Endothelial cell of umbilical vein (primary cell): Measurements from ENCODE around the gene UQCRC1. TPM values are rescaled to one million over a fixed set of nuclear protein-coding genes. Genes with fewer than 3 reads are reported as not detected.

ENCODE experiments used
- BruUV-seq: library from RNA; stranded (reverse); fragments of 400-500 nt; replicated peaks from 2 replicates; lab custom pipeline; 2021; lab: Mats Ljungman, UMichigan
- CTCF ChIA-PET: fragments of 300-600, 350-600 bp; sonication (Branson Sonifier 250); formaldehyde crosslinking; loops from one replicate; lab custom pipeline; 2021; ENCODE audit warnings: antibody characterized with exemption, inconsistent platforms; lab: Charles Lee
- POLR2A ChIA-PET: fragments of 300-600, 350-600 bp; sonication (Branson Sonifier 250); formaldehyde crosslinking; loops from one replicate; lab custom pipeline; 2021; ENCODE audit warnings: antibody characterized with exemption, inconsistent platforms; lab: Charles Lee
- DNase-seq: peaks from one replicate; pipeline ENCODE4 v3.0.0-alpha.2; 2011; ENCODE audit warnings: low read depth, low spot score
- FAIRE-seq: peaks from 2 replicates; lab custom pipeline; 2011; peaks lifted over from hg19 to GRCh38; lab: Jason Lieb, UNC
- H2AFZ ChIP-seq: 2 replicates; pipeline ENCODE4 v1.6.0; 2012; ENCODE audit warnings: low read depth, low read length, control low read depth, inconsistent platforms
- H3K27ac ChIP-seq: 2 replicates; pipeline ENCODE4 v1.5.1; 2011; ENCODE audit warnings: low read depth, mild to moderate bottlenecking, control low read depth, low read length, moderate library complexity; ENCODE audit not compliant: insufficient read depth
- H3K27me3 ChIP-seq, 2 experiments: 2 replicates each; pipeline versions ENCODE4 v1.6.0 to v1.6.1; 2011; ENCODE audit warnings: low read length in 2 of 2, mixed read lengths in 1 of 2; ENCODE audit not compliant: control insufficient read depth in 2 of 2, insufficient read depth in 2 of 2
- H3K36me3 ChIP-seq, 2 experiments: 2 replicates in 1 of 2; 3 replicates in 1 of 2; pipeline ENCODE4 v1.5.1; 2011; ENCODE audit warnings: low read length in 2 of 2, mild to moderate bottlenecking in 1 of 2, moderate library complexity in 1 of 2; ENCODE audit not compliant: control insufficient read depth in 2 of 2, insufficient read depth in 2 of 2; ENCODE audit errors: extremely low read depth in 1 of 2
- H3K4me1 ChIP-seq: 3 replicates; pipeline ENCODE4 v1.5.1; 2011; ENCODE audit warnings: mild to moderate bottlenecking, low read length; ENCODE audit not compliant: control insufficient read depth, insufficient read depth; ENCODE audit errors: extremely low read depth
- H3K4me2 ChIP-seq: 2 replicates; pipeline ENCODE4 v1.6.1; 2011; ENCODE audit warnings: low read length, control low read depth, mixed read lengths; ENCODE audit not compliant: insufficient read depth
- H3K4me3 ChIP-seq, 3 experiments: fragments of 200-600 bp in 1 of 3; sonication (generic), shearing (Covaris generic) in 1 of 3; replicated peaks in 1 of 3; 2 replicates each; pipeline ENCODE4 v1.5.1; 2011 to 2016; ENCODE audit warnings: control low read depth in 3 of 3, low read length in 3 of 3, mild to moderate bottlenecking in 2 of 3, inconsistent platforms in 1 of 3, low read depth in 1 of 3, moderate library complexity in 1 of 3; ENCODE audit not compliant: insufficient read depth in 1 of 3
- H3K79me2 ChIP-seq: 2 replicates; pipeline ENCODE4 v1.6.0; 2012; ENCODE audit warnings: low read length, inconsistent platforms; ENCODE audit not compliant: control insufficient read depth, insufficient read depth
- H3K9ac ChIP-seq: replicated peaks from 2 replicates; pipeline ENCODE3; 2011; ENCODE audit warnings: low read length, control low read depth; ENCODE audit not compliant: insufficient read depth; ENCODE audit errors: extremely low read depth
- H3K9me1 ChIP-seq: replicated peaks from 3 replicates; pipeline ENCODE4 v1.6.0; 2011; ENCODE audit warnings: mild to moderate bottlenecking, low read length; ENCODE audit not compliant: control insufficient read depth, insufficient read depth; ENCODE audit errors: extremely low read depth
- H3K9me3 ChIP-seq: replicated peaks from 2 replicates; pipeline ENCODE4 v1.5.1; 2012; ENCODE audit warnings: low read length, inconsistent platforms; ENCODE audit not compliant: control insufficient read depth, insufficient read depth
- H4K20me1 ChIP-seq: replicated peaks from 2 replicates; pipeline ENCODE3; 2011; ENCODE audit warnings: mild to moderate bottlenecking, low read length; ENCODE audit not compliant: control insufficient read depth, insufficient read depth; ENCODE audit errors: extremely low read depth
- EZH2 ChIP-seq: IDR thresholded peaks from 2 replicates; pipeline ENCODE4 v1.6.1; 2012; ENCODE audit warnings: borderline replicate concordance, low read depth, mild to moderate bottlenecking, moderate library complexity, low read length, inconsistent platforms; ENCODE audit not compliant: severe bottlenecking
- FOS ChIP-seq: IDR thresholded peaks from 2 replicates; pipeline ENCODE4 v1.6.1; 2011; ENCODE audit warnings: mild to moderate bottlenecking, low read length, moderate library complexity, borderline replicate concordance; ENCODE audit not compliant: insufficient read depth
- GATA2 ChIP-seq: IDR thresholded peaks from 2 replicates; pipeline ENCODE4 v1.7.0; 2011; ENCODE audit warnings: low read depth, mild to moderate bottlenecking, moderate library complexity, mixed read lengths, low read length; ENCODE audit not compliant: insufficient read length, insufficient read depth
- JUN ChIP-seq: IDR thresholded peaks from 2 replicates; pipeline ENCODE4 v1.6.1; 2011; ENCODE audit warnings: borderline replicate concordance, low read depth; ENCODE audit not compliant: insufficient read length, insufficient read depth
- MYC ChIP-seq: IDR thresholded peaks from one replicate; pipeline ENCODE4 v1.6.1; 2011; ENCODE audit warnings: mild to moderate bottlenecking, low read depth, low read length
- POLR2A ChIP-seq: IDR thresholded peaks from 2 replicates; pipeline ENCODE4 v1.6.1; 2012; ENCODE audit warnings: low read depth, mild to moderate bottlenecking, control low read depth, low read length
- POLR2AphosphoS5 ChIP-seq: IDR thresholded peaks from 2 replicates; pipeline ENCODE4 v1.6.1; 2012; ENCODE audit warnings: low read depth, mild to moderate bottlenecking, control low read depth, low read length, moderate library complexity; ENCODE audit not compliant: insufficient read depth
- dilution Hi-C: fragments of 300-500 bp; cut with MboI; formaldehyde crosslinking; loops from one replicate; pipeline ENCODE4 v1.15.0; 2019; ENCODE audit warnings: low sequenced_read_pairs; ENCODE audit not compliant: extremely low pct_ligation_motif_present
- intact Hi-C: fragments of 100-400 bp; cut with micrococcal nuclease; formaldehyde crosslinking; loops from one replicate; pipeline ENCODE4 v1.10.0; 2022
- polyA plus RNA-seq, 4 experiments: library from polyadenylated mRNA; depleted of rRNA in 3 of 4; stranded (reverse) in 3 of 4; unstranded in 1 of 4; fragments of >200 nt; gene quantifications; 2 replicates each; pipeline versions ENCODE4 v1.2.1 to v1.2.3, GENCODE V29; 2011 to 2012; ENCODE audit warnings: missing spikeins in 1 of 4
- total RNA-seq: library from RNA; stranded (reverse); gene quantifications from 2 replicates; pipeline ENCODE4 v1.2.3, GENCODE V29; 2021
- TF ChIP-seq, protein P1 (sequence below): IDR thresholded peaks from 2 replicates; pipeline ENCODE4 v1.6.1; 2011; ENCODE audit not compliant: insufficient read depth, insufficient read length
- TF ChIP-seq, protein P2 (sequence below), 2 donors: IDR thresholded peaks; 1 replicate in 1 of 2; 2 replicates in 1 of 2; pipeline ENCODE4 v1.5.1; 2011; ENCODE audit warnings: low read length in 2 of 2, mild to moderate bottlenecking in 2 of 2, moderate library complexity in 2 of 2, control low read depth in 1 of 2, inconsistent platforms in 1 of 2, low read depth in 1 of 2; ENCODE audit not compliant: insufficient read depth in 1 of 2; ENCODE audit errors: extremely low read depth in 1 of 2

UQCRC1 gene
- total and polyA plus RNA-seq, 2 donors (not counting 3 experiments of a cell fraction or from before 2014, with no cell fraction given) = 184 to 427 TPM

DNA sequence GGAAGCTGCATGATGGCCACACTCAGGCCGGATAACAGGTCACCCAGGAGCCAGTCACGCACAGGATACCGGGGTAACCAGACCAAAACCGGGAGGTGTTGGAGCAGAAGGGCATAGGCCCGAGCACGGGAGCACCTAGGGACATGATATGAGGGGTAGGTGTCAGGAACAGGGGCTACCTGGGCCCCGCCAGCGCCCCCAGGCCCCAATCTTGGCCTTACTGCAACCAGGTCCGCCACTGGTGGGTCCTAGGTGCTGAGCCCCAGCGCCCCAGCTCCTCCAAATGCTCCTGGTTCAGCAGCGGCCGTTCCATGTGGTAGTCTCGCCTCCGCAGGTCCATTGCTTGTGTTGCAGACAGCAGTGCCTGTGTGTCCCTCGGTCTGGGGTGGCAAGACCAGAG is 23.8 kb upstream of the UQCRC1 start:
- Histone ChIP-seq H2AFZ (no peak overlapping the region), H3K9me3 (no peaks in the 10 kb centered on the region), H3K4me2 (no peak overlapping the region), H4K20me1 (no peaks in the 10 kb centered on the region), H3K36me3 (peaks cover 0 to 29% of the 10 kb centered on the region in 2 experiments), H3K79me2 (no peaks in the 10 kb centered on the region), H3K27me3 (no peaks in the 10 kb centered on the region), H3K9ac (no peak overlapping the region), H3K9me1 (no peaks in the 10 kb centered on the region), H3K4me3 (no peak overlapping the region), H3K27ac (no peak overlapping the region), H3K4me1 (peaks cover 17% of the 10 kb centered on the region)
- intact Hi-C loops (no loop called here), dilution Hi-C loops (no loop called here)
- DNase-seq = no peak
- no TSS peak for BruUV-seq
- TF ChIP-seq FOS (no peak), POLR2AphosphoS5 (no peak), EZH2 (no peak), GATA2 (no peak), POLR2A (no peak), MYC (no peak), JUN (no peak)
- TF ChIP-seq, protein P1, sequence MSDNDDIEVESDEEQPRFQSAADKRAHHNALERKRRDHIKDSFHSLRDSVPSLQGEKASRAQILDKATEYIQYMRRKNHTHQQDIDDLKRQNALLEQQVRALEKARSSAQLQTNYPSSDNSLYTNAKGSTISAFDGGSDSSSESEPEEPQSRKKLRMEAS = no peak
- TF ChIP-seq, protein P2, sequence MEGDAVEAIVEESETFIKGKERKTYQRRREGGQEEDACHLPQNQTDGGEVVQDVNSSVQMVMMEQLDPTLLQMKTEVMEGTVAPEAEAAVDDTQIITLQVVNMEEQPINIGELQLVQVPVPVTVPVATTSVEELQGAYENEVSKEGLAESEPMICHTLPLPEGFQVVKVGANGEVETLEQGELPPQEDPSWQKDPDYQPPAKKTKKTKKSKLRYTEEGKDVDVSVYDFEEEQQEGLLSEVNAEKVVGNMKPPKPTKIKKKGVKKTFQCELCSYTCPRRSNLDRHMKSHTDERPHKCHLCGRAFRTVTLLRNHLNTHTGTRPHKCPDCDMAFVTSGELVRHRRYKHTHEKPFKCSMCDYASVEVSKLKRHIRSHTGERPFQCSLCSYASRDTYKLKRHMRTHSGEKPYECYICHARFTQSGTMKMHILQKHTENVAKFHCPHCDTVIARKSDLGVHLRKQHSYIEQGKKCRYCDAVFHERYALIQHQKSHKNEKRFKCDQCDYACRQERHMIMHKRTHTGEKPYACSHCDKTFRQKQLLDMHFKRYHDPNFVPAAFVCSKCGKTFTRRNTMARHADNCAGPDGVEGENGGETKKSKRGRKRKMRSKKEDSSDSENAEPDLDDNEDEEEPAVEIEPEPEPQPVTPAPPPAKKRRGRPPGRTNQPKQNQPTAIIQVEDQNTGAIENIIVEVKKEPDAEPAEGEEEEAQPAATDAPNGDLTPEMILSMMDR (IDR thresholded peaks at IDR 0.05; ENCODE audit: extremely low read depth in 1 of 2, insufficient read depth in 1 of 2, low read depth in 1 of 2, low read length in 2 of 2) = no peak
- ChIA-PET POLR2A (no interaction called here), CTCF (interaction anchor here (4.5 kb wide), 1 partner anchor 22 kb away, joined by 32 read pairs; no protein-coding TSS in a partner anchor)
- no peak for FAIRE-seq
